Activated T-cell treated with anti-CD3 and anti-CD28 coated beads for 48 hours (primary cell): Measurements from ENCODE around the gene BTBD2.

Source experiments
- DNase-seq: peaks from one replicate; pipeline ENCODE4 v3.0.0-alpha.2; 2020; ENCODE audit warnings: low read depth

BTBD2 gene

DNA sequence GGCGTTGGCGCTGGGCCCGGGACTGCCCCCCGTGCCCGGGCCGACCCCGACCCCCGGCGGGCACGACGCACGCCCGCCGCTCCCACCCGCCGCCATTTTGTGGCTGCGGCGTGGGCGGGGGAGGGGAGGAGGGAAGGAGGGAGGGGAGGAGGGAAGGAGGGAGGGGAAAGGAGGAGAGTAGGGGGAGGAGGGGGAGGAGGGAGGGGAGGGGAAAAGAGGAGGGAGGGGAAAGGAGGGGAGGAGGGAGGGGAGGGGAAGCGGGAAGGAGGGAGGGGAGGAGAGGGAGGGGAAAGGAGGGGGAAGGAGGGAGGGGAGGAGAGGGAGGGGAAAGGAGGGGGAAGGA is at the start of gene BTBD2:
Gene BTBD2 (minus strand): TSS at position 107 of the 343 bp plus-strand sequence. CDS start 11 bp downstream, at position 96.
- DNase-seq = peak; percentile 40

DNA sequence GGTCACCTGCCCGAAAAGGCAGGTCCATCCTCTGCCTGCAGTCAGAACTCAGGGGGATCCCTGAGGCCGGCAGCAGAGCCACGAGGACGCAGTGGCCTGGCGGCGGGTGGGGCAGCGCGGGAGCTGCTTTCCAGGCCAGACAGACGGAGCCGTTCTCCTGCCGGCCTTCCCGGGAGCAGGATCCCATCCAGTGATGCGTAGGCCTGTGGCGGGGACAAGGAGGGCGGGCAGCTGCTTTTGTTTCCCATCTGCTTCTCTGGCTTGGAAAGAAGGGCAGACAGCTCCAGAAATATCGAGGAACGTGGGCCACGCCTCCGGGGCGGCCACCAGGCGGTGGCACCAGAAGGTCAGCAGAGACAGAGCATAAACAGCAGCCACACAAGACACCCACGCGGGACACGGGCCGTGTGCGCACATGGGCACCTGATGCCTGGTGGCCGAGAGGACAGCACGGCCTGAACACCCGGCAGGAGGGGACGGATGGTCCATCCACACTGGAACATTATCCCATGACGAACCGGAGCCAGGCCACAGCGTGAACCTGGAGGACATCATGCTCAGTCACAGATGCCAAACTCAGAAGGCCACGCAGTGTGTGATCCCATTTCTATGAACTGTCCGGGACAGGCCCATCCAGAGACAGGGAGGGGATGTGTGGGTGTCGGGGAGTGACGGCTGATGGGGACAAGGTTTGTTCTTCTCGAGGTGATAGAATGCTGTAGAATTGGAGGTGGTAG is 49.4 kb upstream of the BTBD2 start:
- DNase-seq = no peak

DNA sequence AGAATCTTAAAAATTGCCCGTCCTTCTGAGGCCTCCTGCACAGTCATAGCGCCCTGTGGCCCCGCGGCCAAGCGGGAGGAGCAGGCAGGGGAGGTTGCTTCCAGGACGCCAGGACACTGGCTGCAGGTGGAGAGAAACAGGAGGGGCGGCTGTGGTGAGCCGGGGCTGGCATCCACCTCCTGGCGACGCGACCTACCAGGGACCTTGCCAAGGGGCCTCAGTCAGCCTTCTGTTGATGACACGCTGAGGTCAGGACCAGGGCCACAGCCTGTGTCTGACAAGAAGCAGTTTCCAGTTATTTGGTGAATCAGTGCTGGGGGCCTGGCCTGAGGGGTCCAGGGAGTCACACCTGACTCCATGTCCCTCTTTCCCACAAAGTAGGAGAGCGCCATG is 48.9 kb upstream of the BTBD2 start:
- no peak for DNase-seq

DNA sequence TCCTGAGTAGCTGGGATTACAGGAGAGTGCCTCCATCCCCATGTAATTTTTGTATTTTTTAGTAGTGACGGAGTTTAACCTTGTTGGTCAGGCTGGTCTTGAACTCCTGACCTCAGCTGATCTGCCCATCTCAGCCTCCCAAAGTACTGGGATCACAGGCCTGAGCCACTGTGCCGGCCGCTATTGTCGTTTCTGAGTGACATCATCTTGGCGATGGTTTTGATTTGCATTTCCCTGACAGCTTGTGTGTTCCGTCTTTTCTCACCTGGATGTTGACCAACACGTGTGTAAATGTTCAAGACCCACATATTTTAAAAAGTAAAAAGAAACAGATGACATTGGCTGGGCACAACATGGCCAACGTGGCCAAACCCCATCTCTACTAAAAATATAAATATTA is 48.3 kb upstream of the BTBD2 start:
- no peak for DNase-seq

DNA sequence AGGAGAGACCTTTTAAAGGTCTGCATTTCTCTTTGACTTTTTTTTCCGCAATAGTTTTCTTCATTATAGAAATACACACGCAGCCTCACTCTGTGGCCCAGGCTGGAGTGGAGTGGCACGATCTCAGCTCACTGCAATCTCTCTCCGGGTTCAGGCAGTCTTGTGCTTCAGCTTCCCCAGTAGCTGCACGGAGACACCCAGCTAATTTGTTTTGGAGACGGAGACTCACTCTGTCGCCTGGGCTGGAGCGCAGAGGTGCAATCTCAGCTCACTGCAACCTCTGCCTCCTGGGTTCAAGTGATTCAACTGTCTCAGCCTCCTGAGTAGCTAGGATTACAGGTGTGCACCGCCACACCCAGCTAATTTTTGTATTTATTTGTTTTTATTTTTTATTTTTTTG is 47.3 kb upstream of the BTBD2 start:
- no peak for DNase-seq

DNA sequence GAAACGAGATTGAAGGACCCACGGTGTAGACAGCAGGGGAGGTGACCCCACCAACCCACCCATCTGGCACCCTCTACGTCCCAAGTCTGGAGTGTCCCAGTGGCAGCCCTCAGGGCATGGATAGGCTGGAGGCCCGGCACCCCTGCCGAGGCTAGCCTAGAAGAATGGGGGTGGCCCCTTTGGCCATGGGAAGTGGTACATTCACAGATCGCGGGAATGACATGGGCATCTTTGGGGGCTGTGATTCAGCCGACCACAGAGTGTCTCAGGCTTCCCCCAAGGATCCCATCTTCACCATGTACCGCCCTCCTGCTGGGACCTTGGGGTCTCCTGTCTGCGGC is 46.8 kb upstream of the BTBD2 start:
- DNase-seq = no peak

DNA sequence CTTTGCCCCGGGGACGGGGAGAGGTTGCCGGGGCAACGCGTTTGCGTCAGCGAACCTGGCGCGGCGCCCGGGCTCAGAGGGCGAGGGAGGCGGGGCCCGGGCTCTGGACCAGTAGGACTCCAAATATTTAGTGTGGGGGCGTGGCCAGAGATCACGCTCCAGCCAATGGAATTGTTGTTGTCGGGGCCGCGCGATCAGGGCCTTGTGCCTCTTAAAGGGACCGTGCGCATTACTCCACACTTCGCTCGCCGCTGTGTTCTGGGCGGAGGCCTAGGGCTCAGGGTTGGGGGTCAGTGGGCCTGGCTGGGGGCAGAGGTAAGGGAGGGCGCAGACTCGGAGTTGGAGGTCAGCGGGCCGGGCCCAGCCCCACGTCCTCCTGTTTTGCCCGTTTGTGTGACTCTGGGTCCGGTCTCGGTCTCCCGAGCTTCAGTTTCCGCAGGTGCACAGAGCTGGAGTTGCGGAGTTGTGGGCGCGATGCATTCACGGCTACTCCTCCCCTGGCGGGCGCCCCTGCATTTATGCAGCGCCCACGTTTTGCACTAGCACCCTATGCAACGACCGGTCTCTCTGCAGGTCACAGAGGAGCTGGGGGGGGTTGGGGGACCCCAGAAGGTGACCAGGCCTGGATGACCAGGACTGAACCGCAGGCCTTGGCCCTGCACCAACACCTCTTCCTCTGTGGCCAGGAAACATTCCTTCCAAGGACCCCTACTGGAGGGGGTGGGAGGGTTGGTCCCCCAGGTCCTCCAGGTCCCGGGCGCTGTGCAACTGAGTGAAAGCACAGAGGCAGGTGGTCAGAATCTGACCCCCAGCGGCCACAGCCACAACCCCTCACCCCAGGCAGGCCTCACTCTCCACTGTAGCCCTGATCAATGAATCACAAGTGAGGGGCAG is 46.2 kb upstream of the BTBD2 start:
- peak; percentile 100 for DNase-seq

DNA sequence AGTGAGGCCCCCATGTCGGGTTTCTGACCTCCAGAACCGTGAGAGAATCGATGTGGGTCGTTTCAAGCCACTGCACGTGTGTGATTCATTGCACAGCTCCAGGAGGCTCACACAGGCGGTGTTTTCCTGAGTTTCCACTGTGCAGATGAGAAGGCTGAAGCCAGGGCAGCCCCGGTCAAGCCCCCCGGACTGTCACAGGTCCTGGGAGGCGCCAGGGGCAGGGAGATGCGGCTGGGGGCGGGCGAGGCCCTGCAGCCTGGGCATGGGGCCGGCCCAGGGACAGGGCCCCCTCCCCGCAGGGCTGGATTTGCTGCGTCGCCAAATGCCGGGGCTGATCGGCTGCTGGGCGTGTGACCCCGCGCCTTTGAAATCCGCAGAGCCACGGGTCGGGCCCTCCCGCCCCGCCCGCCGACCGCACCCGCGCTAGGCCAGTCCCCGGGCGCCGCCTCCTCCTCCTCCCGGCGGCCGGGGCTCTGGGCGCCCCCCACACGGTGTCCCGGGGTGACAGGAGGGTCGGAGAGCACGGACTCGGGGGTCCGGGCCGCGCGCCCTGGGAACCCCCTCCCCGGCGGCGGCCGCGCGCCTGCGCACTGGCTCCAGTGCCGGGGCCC is 45.5 kb upstream of the BTBD2 start:
- DNase-seq = no peak

DNA sequence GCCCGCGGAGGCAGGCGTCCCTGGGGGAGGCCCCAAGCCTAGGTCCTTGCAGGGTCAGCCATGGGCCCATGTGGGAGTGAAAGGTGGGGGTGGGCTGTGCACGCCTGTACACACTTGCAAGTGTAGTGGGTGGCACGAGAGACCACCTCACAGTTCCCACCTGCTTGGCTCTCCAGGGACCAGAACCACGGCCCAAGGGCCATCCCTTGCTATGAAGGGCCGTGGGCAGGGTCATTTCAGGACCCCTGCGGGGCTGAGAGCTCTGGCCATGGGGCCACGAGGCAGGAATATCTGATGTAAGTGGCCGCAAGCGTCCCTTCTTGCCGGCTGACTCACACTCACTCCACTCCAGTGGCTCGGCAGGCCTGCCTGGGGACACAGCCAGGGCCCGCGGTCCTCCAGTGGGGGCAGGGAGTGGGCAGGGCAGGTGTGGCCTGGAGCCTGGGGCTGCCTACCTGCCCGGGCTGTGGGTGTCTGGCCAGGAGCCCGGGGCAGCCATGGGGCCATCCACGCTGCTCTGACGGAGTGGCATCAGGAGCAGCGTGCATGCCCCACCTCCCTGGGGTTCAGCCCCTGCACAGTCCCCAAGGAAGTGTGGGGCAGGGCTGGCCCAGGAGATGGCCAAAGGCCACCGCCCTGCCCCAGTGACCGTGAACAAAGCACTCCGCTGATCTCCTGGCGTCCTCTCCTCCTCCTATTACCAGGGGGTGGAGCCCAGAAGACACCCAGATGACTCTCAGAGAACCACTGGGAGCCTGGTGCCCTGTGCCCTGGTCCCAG is 44.1 kb upstream of the BTBD2 start:
- DNase-seq = no peak

DNA sequence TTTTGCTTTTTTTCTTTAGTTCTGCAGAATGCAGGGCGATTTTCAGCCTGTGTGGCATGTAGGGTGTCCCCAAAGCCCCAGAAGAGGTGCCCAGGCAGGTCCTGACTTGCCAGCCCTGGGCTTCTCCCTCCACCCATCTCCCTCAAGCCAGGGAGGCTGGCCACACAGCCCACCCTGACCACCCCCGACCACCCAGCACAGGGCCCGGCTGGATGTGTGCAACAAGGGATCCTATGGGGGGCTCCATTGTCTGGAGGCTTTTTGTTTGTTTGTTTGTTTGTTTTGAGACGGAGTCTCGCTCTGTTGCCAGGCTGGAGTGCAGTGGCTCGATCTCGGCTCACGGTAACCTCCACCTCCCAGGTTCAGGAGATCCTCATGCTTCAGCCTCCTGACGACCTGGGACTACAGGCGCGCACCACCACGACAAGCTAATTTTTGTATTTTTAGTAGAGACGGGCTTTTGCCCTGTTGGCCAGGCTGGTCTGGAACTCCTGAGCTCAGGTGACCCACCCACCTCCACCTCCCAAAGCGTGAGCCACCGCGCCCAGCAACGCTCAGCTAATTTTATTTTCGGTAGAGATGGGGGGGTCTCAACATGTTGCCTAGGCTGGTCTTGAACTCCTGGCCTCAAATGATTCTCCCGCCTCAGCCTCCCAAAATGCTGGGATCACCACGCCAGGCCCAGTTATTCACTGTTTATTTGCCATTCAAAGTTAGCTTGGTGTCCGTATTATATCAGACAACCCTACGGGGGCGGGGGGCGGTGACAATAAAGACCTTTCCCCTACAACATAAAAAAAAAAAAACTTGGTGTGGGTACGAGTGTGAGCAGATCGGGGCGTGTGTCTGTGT is 43.3 kb upstream of the BTBD2 start:
- no peak for DNase-seq

DNA sequence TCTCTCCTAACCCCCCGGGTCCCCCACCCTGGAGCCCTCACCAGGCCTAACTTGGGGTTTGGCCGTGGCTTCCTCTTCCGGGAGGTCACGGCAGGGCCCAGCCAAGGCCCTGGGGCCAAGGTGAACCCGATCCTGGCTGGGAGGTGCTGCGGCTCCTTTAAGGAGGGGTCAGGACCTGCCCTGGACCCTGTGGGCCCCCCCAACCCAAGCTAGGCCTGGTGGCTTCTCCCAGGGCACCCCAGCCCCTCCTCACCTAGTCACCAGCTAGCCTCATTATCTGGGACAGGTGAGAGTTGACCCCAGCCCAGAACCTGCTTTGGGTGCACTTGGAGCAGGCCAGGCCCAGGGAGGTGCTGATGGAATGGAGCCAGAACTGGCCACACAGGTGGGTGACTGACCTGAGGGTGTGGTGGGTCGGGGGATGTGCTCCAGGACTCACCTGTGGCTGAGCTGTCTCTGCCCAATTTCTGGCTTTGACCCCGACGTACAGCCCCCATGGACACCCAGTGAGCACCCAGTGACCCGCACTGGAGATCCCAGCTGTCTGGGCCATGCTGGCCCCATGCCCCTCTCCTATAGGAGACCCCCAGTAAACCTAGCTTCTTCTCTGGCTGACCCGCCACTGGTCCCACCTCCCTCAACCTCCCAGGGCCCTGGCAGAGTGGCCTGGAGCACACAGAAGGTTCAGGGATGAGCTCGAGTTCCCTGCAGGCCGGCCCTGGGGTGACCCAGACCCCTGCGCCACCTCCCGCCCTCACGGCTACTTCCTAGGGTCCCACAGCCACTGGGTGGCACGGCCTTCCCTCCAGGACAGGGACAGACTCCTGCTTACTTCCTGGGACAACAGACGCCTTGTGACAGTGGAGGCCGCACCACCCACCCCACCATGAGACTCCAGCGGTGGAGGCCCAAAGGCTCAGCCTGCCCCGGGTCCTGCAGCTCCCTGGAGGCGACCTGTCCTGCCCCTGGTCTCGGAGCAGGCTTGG is 42.3 kb upstream of the BTBD2 start:
- DNase-seq = no peak

DNA sequence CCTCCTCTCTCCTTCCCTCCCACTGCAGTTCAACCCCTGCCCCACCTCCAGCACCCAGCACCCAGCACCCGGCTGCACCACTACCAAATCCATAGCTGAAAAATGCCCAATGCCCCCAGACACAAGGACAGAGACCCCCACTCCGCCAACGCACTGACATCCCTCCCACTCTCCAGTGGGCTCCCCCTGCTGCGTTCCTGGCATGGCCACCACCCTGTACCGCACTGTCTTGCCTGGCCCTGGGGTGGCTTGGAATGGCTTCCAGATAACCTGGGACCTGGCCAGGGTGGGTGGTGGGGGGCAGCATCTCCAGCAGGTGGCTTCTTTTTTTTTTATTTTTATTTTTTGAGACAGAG is 41.3 kb upstream of the BTBD2 start:
- DNase-seq = no peak

DNA sequence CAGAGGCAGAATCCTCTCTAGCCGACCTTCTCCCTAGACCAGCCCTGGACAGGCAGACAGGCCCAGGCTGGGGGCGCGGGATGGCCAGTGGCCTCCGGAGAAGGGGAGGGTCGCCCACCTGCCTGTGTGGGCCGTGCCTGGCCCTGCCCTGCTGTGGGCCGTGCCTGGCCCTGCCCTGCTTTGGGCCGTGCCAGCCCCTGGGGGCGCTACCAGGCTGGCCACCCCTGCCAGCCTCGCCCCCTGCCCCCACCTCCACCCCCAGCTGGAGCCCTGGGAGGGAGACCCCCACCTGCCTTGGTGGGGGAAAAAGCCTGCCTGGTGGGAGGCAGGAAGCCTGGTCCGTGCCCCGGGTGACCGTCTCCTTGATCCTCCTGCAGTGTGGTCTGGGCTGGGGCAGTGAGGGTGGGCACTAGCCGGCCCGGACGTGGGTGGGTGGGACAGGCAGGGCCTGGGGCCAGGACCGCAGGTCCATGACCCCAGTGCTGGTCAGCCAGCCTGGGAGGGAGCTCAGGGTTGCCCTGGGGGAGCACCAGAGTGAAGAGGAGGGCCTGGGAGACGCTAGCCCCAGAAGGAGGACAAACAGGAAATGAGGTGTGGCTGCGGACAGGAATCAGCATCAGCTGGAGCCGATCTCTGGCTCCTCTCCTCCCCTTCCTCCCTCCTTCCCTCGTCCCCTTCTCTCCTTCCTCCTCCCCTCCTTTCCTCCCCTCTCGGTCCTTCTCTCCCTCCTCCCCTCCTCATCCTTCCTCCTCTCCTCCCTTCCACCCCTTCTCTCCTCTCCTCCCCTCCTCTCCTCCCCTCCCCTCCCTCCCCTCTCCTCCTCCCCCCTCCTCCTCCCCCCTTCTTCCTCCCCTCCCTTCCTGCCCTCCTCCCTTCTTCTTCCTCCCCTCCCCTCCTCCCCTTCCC is 40.7 kb upstream of the BTBD2 start:
- no peak for DNase-seq

DNA sequence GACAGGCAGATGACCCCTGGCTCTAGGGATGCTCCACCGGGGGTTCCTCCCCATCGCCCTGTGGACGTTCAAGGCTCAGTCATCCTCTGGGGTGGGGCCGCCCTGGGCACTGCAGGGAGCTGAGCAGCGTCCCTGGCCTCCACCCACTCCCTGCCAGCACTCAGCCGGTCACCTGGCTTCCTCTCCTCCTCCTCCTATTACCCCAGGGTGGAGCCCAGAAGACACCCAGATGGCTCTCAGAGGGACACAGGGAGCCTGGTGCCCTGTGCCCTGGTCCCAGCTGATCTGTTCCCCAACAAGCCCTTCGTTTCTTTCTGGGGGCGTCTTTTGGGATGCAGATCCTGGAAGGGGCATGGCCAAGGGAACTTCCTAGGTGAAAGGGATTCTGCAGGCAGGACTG is 39.2 kb upstream of the BTBD2 start:
- no peak for DNase-seq

DNA sequence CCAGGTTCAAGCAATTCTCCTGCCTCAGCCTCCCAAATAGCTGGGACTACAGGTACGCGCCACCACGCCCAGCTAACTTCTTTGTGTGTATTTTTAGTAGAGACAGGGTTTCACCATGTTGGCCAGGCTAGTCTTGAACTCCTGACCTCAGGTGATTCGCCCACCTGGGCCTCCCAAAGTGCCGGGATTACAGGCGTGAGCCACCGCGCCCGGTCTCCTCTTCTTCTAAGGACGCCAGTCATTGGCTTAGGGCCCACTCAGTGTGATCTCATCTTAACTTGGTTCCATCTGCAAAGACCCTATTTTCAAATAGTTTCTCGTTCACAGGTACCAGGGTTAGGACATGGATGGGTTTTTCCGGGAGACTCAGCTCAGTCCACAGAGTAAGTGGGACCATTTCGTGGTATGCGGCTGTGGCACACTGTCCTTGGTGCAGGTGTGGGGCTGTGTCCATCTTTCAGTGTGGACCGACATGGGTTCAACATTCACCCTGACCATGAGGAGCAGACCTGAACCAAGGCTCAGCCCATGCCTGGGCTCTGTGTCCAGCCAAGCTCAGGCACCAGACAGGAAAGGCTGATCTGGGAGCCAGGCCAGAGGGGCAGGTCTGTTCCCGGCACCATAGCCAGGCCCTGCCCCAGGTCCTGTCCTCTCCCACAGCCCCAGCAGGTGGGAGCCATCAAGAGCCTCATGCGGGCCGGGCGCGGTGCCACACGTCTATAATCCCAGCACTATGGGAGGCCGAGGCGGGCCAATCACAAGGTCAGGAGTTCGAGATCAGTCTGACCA is 38.3 kb upstream of the BTBD2 start:
- no peak for DNase-seq

DNA sequence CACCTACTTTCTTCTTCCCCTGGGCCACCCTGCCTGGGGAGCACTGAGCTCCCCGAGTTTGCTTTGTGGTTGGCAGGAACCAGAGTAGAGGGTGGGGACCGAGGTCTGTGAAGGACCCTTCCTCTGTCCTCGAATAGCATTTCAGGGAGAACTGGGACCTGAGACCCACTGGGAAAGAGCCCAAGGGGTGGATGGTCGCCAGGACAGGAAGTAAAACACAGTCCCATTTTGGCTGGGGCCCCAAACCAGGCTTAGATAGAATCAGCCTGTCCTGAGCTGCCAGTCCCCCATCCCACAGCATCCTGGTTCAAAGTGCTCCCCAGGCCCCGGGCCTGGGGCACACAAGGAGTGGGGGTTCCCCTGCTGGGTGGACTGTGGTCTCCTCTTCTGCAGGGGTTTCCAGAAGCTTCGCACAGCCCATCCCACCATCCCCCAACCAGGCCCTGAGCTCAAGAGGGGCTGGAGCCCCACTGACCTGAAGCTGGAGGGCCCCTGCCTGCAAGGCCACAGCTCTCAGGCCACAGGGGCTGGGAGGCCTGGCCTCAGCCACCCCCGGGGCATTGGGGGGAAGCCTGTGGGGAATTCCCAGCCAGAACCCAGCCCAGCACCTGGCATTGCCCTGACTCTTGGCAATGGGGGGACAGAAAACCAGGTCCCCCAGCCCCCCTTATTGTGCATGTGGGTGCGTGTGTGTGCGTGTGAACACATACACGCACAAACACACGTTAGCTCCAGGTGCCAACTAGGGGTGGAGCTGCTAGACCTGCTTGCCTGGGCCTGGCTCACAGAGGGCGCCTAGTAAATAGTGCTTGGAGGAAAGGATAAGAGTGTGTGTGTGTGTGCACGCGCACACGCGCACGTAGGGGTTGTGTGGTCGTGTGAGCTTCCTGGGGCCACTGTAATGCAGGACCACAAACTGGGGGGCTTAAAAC is 36.5 kb upstream of the BTBD2 start:
- no peak for DNase-seq
